Neuronal stem cell (in vitro differentiated cells): ENCODE data around the gene NKAIN4.
A peak's percentile ranks its signal among the peaks of the same experiment; 100 is the strongest.

ENCODE experiments used
- DNase-seq: peaks from one replicate; pipeline ENCODE4 v3.0.0-alpha.2; 2013; ENCODE audit warnings: low spot score
- H2AFZ ChIP-seq: one replicate; pipeline ENCODE4 v1.6.1; 2013; ENCODE audit warnings: mild to moderate bottlenecking, low read length, inconsistent platforms
- H2AK5ac ChIP-seq: 2 replicates; pipeline ENCODE4 v1.6.1; 2013; ENCODE audit warnings: low read depth, mild to moderate bottlenecking, inconsistent platforms, low read length, moderate library complexity, mixed read lengths
- H2BK120ac ChIP-seq: 2 replicates; pipeline ENCODE4 v1.6.1; 2013; ENCODE audit warnings: low read depth, mild to moderate bottlenecking, inconsistent platforms, low read length, moderate library complexity, mixed read lengths
- H2BK12ac ChIP-seq: one replicate; pipeline ENCODE4 v1.6.1; 2013; ENCODE audit warnings: low read length, inconsistent platforms
- H2BK15ac ChIP-seq: 2 replicates; pipeline ENCODE4 v1.6.1; 2013; ENCODE audit warnings: mild to moderate bottlenecking, low read length, inconsistent platforms, mixed read lengths
- H2BK5ac ChIP-seq: one replicate; pipeline ENCODE4 v1.6.1; 2013; ENCODE audit warnings: inconsistent platforms, mild to moderate bottlenecking, low read length, moderate library complexity
- H3K14ac ChIP-seq: one replicate; pipeline ENCODE4 v1.6.1; 2013; ENCODE audit warnings: low read length, inconsistent platforms
- H3K18ac ChIP-seq: 2 replicates; pipeline ENCODE4 v1.6.1; 2013; ENCODE audit warnings: low read length, inconsistent platforms
- H3K23ac ChIP-seq: 2 replicates; pipeline ENCODE4 v1.6.1; 2013; ENCODE audit warnings: low read depth, mild to moderate bottlenecking, mixed read lengths, low read length, inconsistent platforms; ENCODE audit not compliant: poor library complexity
- H3K27ac ChIP-seq: replicated peaks from 3 replicates; pipeline ENCODE4 v1.5.1; 2013; ENCODE audit warnings: low read length, inconsistent platforms
- H3K27me3 ChIP-seq, 3 experiments: 2 replicates each; pipeline ENCODE4 v1.6.1; 2013; ENCODE audit warnings: low read length in 3 of 3, mild to moderate bottlenecking in 2 of 3, inconsistent platforms in 1 of 3, low read depth in 1 of 3, mixed read lengths in 1 of 3, moderate library complexity in 1 of 3; ENCODE audit not compliant: control insufficient read depth in 3 of 3, insufficient read depth in 3 of 3
- H3K36me3 ChIP-seq, 2 donors: replicated peaks in 1 of 2; 2 replicates each; pipeline ENCODE4 v1.6.1; 2013; ENCODE audit warnings: low read length in 2 of 2; ENCODE audit not compliant: control insufficient read depth in 2 of 2, insufficient read depth in 2 of 2
- H3K4ac ChIP-seq: 2 replicates; pipeline ENCODE4 v1.6.1; 2013; ENCODE audit warnings: inconsistent platforms, mild to moderate bottlenecking, low read length, moderate library complexity
- H3K4me1 ChIP-seq, 2 donors: 1 replicate in 1 of 2; 2 replicates in 1 of 2; pipeline ENCODE4 v1.6.1; 2013; ENCODE audit warnings: low read length in 2 of 2, low read depth in 1 of 2; ENCODE audit not compliant: control insufficient read depth in 2 of 2, insufficient read depth in 1 of 2
- H3K4me2 ChIP-seq: one replicate; pipeline ENCODE4 v1.6.1; 2013; ENCODE audit warnings: mild to moderate bottlenecking, low read length, inconsistent platforms; ENCODE audit not compliant: insufficient read depth, poor library complexity, severe bottlenecking
- H3K4me3 ChIP-seq, 2 donors: 2 replicates each; pipeline ENCODE4 v1.5.1; 2013; ENCODE audit warnings: low read length in 2 of 2, mild to moderate bottlenecking in 2 of 2, inconsistent platforms in 1 of 2, moderate library complexity in 1 of 2
- H3K79me1 ChIP-seq: one replicate; pipeline ENCODE4 v1.6.1; 2013; ENCODE audit warnings: low read depth, mild to moderate bottlenecking, inconsistent platforms, low read length, moderate library complexity
- H3K9ac ChIP-seq: one replicate; pipeline ENCODE4 v1.6.1; 2013; ENCODE audit warnings: mild to moderate bottlenecking, low read depth, low read length, inconsistent platforms; ENCODE audit not compliant: poor library complexity
- H3K9me3 ChIP-seq, 2 donors: replicated peaks in 1 of 2; 2 replicates each; pipeline versions ENCODE3 to v1.6.1; 2013; ENCODE audit warnings: low read length in 2 of 2, mild to moderate bottlenecking in 2 of 2, inconsistent platforms in 1 of 2, low read depth in 1 of 2, mixed read lengths in 1 of 2, moderate library complexity in 1 of 2; ENCODE audit not compliant: control insufficient read depth in 2 of 2, insufficient read depth in 1 of 2
- H4K8ac ChIP-seq: one replicate; pipeline ENCODE4 v1.6.1; 2013; ENCODE audit warnings: low read depth, mild to moderate bottlenecking, inconsistent platforms, low read length, moderate library complexity
- H4K91ac ChIP-seq: one replicate; pipeline ENCODE4 v1.6.1; 2013; ENCODE audit warnings: low read length, low read depth, mild to moderate bottlenecking, inconsistent platforms; ENCODE audit not compliant: poor library complexity
- WGBS, 2 donors: extraction: QIAGEN DNeasy Blood & Tissue Kit; methylation state at CpG; one replicate each; pipeline ENCODE4 v1.1.7; 2013; ENCODE audit warnings: missing lambda C conversion rate in 2 of 2, mixed read lengths in 1 of 2; ENCODE audit not compliant: insufficient read length in 2 of 2, insufficient replicate concordance in 1 of 2; ENCODE audit errors: extremely low coverage in 2 of 2; 5-methylcytosine and 5-hydroxymethylcytosine counted together

NKAIN4 gene

GRCh38 chr20:63283397-63284082, 29.3 kb upstream of the NKAIN4 start:
- Histone ChIP-seq H3K4me3 (no peak overlapping the region), H3K4me2 (no peak overlapping the region), H3K4me1 (no peaks in the 10 kb centered on the region), H3K9me3 (no peaks in the 10 kb centered on the region), H2BK5ac (no peak overlapping the region), H2BK120ac (no peak overlapping the region), H3K36me3 (peaks cover 50 to 93% of the 10 kb centered on the region in 2 donors), H2AFZ (no peak overlapping the region), H2BK12ac (no peak overlapping the region), H3K23ac (no peak overlapping the region), H3K27ac (no peak overlapping the region), H3K79me1 (peaks cover 7% of the 10 kb centered on the region), H3K4ac (no peak overlapping the region), H3K9ac (peak overlapping the region; percentile 30), H3K14ac (no peak overlapping the region), H2BK15ac (no peak overlapping the region), H4K8ac (no peak overlapping the region), H3K27me3 (no peaks in the 10 kb centered on the region), H2AK5ac (no peak overlapping the region), H3K18ac (no peak overlapping the region), H4K91ac (no peak overlapping the region)
- no peak for DNase-seq
- no CpG with 5 or more reads among the region's 33 CpGs for WGBS, 2 donors

- no peaks in the 10 kb centered on the region for H3K9me3 ChIP-seq
- H2AK5ac ChIP-seq: no peak overlapping the region
- no peak overlapping the region for H2BK120ac ChIP-seq
- H3K4me3 ChIP-seq: no peak overlapping the region
- H2BK15ac ChIP-seq: no peak overlapping the region
- no peak for DNase-seq
- no peak overlapping the region for H3K4ac ChIP-seq
- H3K27ac ChIP-seq: no peak overlapping the region
- no peak overlapping the region for H4K91ac ChIP-seq
- no peaks in the 10 kb centered on the region for H3K4me1 ChIP-seq
- peaks cover 8% of the 10 kb centered on the region for H3K79me1 ChIP-seq
- H4K8ac ChIP-seq: no peak overlapping the region
- H3K27me3 ChIP-seq: no peaks in the 10 kb centered on the region
- H3K4me2 ChIP-seq: peak overlapping the region; percentile 11
- H3K23ac ChIP-seq: peak overlapping the region; percentile 65
- no peak overlapping the region for H3K18ac ChIP-seq
- no peak overlapping the region for H2AFZ ChIP-seq
- peak overlapping the region; percentile 75 for H2BK5ac ChIP-seq
- peaks cover 49 to 93% of the 10 kb centered on the region in 2 donors for H3K36me3 ChIP-seq
- H3K9ac ChIP-seq: peak overlapping the region; percentile 30
- no peak overlapping the region for H3K14ac ChIP-seq
- H2BK12ac ChIP-seq: no peak overlapping the region
- no CpG with 5 or more reads among the region's 17 CpGs for WGBS, 2 donors
Measured at GRCh38 chr20:63282946-63283345, 28.7 kb upstream of the NKAIN4 start.

GRCh38 chr20:63281742-63282665, 27.7 kb upstream of the NKAIN4 start:
- Histone ChIP-seq H2AFZ (no peak overlapping the region), H3K27me3 (no peaks in the 10 kb centered on the region), H2BK5ac (peak overlapping the region; percentile 53), H2BK120ac (no peak overlapping the region), H3K4me3 (no peak overlapping the region), H2BK15ac (no peak overlapping the region), H3K27ac (no peak overlapping the region), H3K23ac (no peak overlapping the region), H4K8ac (no peak overlapping the region), H3K14ac (no peak overlapping the region), H3K36me3 (peaks cover 55 to 94% of the 10 kb centered on the region in 2 donors), H2AK5ac (no peak overlapping the region), H3K18ac (no peak overlapping the region), H3K4me1 (no peaks in the 10 kb centered on the region), H3K79me1 (peaks cover 12% of the 10 kb centered on the region), H2BK12ac (no peak overlapping the region), H3K9ac (no peak overlapping the region), H3K4ac (no peak overlapping the region), H4K91ac (no peak overlapping the region), H3K4me2 (no peak overlapping the region), H3K9me3 (no peaks in the 10 kb centered on the region)
- DNase-seq: no peak
- WGBS, 2 donors: no CpG with 5 or more reads among the region's 38 CpGs

GRCh38 chr20:63280929-63281545, 26.8 kb upstream of the NKAIN4 start:
- no peak overlapping the region for H3K9ac ChIP-seq
- no peak overlapping the region for H2AK5ac ChIP-seq
- no peak overlapping the region for H3K4ac ChIP-seq
- no peak overlapping the region for H2BK5ac ChIP-seq
- no peak overlapping the region for H4K8ac ChIP-seq
- no peak overlapping the region for H3K14ac ChIP-seq
- H3K4me1 ChIP-seq: no peaks in the 10 kb centered on the region
- no peaks in the 10 kb centered on the region for H3K27me3 ChIP-seq
- H2BK15ac ChIP-seq: no peak overlapping the region
- no CpG with 5 or more reads among the region's 19 CpGs for WGBS, 2 donors
- peak overlapping the region; percentile 48 for H3K18ac ChIP-seq
- no peak overlapping the region for H3K4me3 ChIP-seq
- DNase-seq: no peak
- H4K91ac ChIP-seq: no peak overlapping the region
- H3K36me3 ChIP-seq: peaks cover 59 to 98% of the 10 kb centered on the region in 2 donors
- no peak overlapping the region for H2BK120ac ChIP-seq
- H3K9me3 ChIP-seq: no peaks in the 10 kb centered on the region
- H3K27ac ChIP-seq: no peak overlapping the region
- H2BK12ac ChIP-seq: no peak overlapping the region
- H2AFZ ChIP-seq: no peak overlapping the region
- peaks cover 15% of the 10 kb centered on the region for H3K79me1 ChIP-seq
- H3K4me2 ChIP-seq: no peak overlapping the region
- H3K23ac ChIP-seq: no peak overlapping the region
